H1 (cell line): Measurements from ENCODE around the gene LPIN2. TPM values are rescaled to one million over a fixed set of nuclear protein-coding genes. Genes with fewer than 3 reads are reported as not detected.

Experiments used
- CTCF ChIA-PET: fragments of 300-600 bp; sonication (Branson Sonifier 250); formaldehyde crosslinking; loops from one replicate; lab custom pipeline; 2021; ENCODE audit not compliant: partially characterized antibody; lab: Charles Lee
- POLR2A ChIA-PET: fragments of 300-600 bp; sonication (Branson Sonifier 250); formaldehyde crosslinking; loops from one replicate; lab custom pipeline; 2021; ENCODE audit warnings: inconsistent platforms; ENCODE audit not compliant: partially characterized antibody; lab: Charles Lee
- DNase-seq, 2 experiments: peaks; one replicate each; pipeline versions ENCODE4 v3.0.0 to v3.0.0-alpha.2; 2010 to 2022; ENCODE audit warnings: low spot score in 2 of 2, low read depth in 1 of 2, mixed read lengths in 1 of 2
- FAIRE-seq: peaks from 2 replicates; lab custom pipeline; 2011; peaks lifted over from hg19 to GRCh38; lab: Jason Lieb, UNC
- H2AFZ ChIP-seq: 2 replicates; pipeline ENCODE4 v1.8.1; 2012; ENCODE audit warnings: low read length, inconsistent platforms
- H2AK5ac ChIP-seq: 2 replicates; pipeline ENCODE4 v1.6.1; 2013; ENCODE audit warnings: low read depth, low read length
- H2BK120ac ChIP-seq: replicated peaks from 2 replicates; pipeline ENCODE3; 2013; ENCODE audit warnings: low read depth, low read length, inconsistent platforms
- H2BK12ac ChIP-seq: 2 replicates; pipeline ENCODE4 v1.6.1; 2013; ENCODE audit warnings: low read depth, low read length
- H2BK15ac ChIP-seq: 2 replicates; pipeline ENCODE4 v1.6.1; 2013; ENCODE audit warnings: low read length
- H2BK20ac ChIP-seq: 2 replicates; pipeline ENCODE4 v1.6.1; 2013; ENCODE audit warnings: low read length
- H2BK5ac ChIP-seq: 2 replicates; pipeline ENCODE4 v1.6.1; 2013; ENCODE audit warnings: low read depth, low read length
- H3K14ac ChIP-seq: 2 replicates; pipeline ENCODE4 v1.6.1; 2013; ENCODE audit warnings: inconsistent platforms; ENCODE audit not compliant: insufficient read length
- H3K18ac ChIP-seq: 2 replicates; pipeline ENCODE4 v1.6.1; 2013; ENCODE audit warnings: low read length; ENCODE audit errors: extremely low read depth
- H3K23ac ChIP-seq: 2 replicates; pipeline ENCODE4 v1.6.1; 2013; ENCODE audit warnings: inconsistent platforms; ENCODE audit not compliant: insufficient read length
- H3K23me2 ChIP-seq: 2 replicates; pipeline ENCODE4 v1.6.1; 2013; ENCODE audit warnings: low read depth, low read length
- H3K27ac ChIP-seq: 2 replicates; pipeline ENCODE4 v1.6.1; 2011; ENCODE audit warnings: low read depth, low read length, inconsistent platforms
- H3K27me3 ChIP-seq, 4 experiments: replicated peaks in 1 of 4; 1 replicate in 1 of 4; 2 replicates in 3 of 4; pipeline versions ENCODE4 v1.6.1 to v1.8.1; 2011 to 2013; ENCODE audit warnings: low read length in 3 of 4, mild to moderate bottlenecking in 3 of 4, inconsistent platforms in 2 of 4, mixed read lengths in 2 of 4, moderate library complexity in 1 of 4; ENCODE audit not compliant: control insufficient read depth in 3 of 4, insufficient read depth in 3 of 4; ENCODE audit errors: extremely low read depth in 1 of 4
- H3K36me3 ChIP-seq, 4 experiments: 2 replicates each; pipeline versions ENCODE4 v1.6.1 to v1.8.1; 2011 to 2013; ENCODE audit warnings: mild to moderate bottlenecking in 4 of 4, low read length in 3 of 4, moderate library complexity in 2 of 4, control low read depth in 1 of 4, inconsistent platforms in 1 of 4; ENCODE audit not compliant: insufficient read depth in 4 of 4, control insufficient read depth in 2 of 4
- H3K4ac ChIP-seq: replicated peaks from 2 replicates; pipeline ENCODE3; 2013; ENCODE audit warnings: low read length, low read depth, mixed read lengths, inconsistent platforms; ENCODE audit not compliant: insufficient read length
- H3K4me1 ChIP-seq, 4 experiments: replicated peaks in 1 of 4; 1 replicate in 1 of 4; 2 replicates in 3 of 4; pipeline versions ENCODE4 v1.6.1 to v1.8.1; 2011 to 2013; ENCODE audit warnings: low read length in 3 of 4, inconsistent platforms in 2 of 4, mixed read lengths in 1 of 4; ENCODE audit not compliant: insufficient read depth in 4 of 4, control insufficient read depth in 3 of 4
- H3K4me2 ChIP-seq, 2 experiments: 2 replicates each; pipeline versions ENCODE4 v1.6.1 to v1.8.1; 2011 to 2013; ENCODE audit warnings: low read depth in 2 of 2, low read length in 2 of 2, control low read depth in 1 of 2, inconsistent platforms in 1 of 2, mild to moderate bottlenecking in 1 of 2; ENCODE audit not compliant: insufficient read depth in 1 of 2
- H3K4me3 ChIP-seq, 4 experiments: fragments of 200-600, 300-600 bp in 1 of 4; sonication (generic), shearing (Covaris generic), sonication (Bioruptor Twin) in 1 of 4; 2 replicates each; pipeline versions ENCODE4 v1.5.1 to v1.8.1; 2011 to 2016; ENCODE audit warnings: low read length in 4 of 4, low read depth in 3 of 4, control low read depth in 2 of 4, inconsistent platforms in 2 of 4, mild to moderate bottlenecking in 2 of 4, mixed read lengths in 1 of 4, moderate library complexity in 1 of 4; ENCODE audit not compliant: insufficient read depth in 2 of 4; ENCODE audit errors: extremely low read depth in 1 of 4
- H3K56ac ChIP-seq: replicated peaks from 2 replicates; pipeline ENCODE3; 2013; ENCODE audit warnings: low read depth, mild to moderate bottlenecking, mixed read lengths, low read length, inconsistent platforms; ENCODE audit not compliant: insufficient read length
- H3K79me1 ChIP-seq: 2 replicates; pipeline ENCODE4 v1.6.1; 2013; ENCODE audit warnings: low read depth, low read length, control low read depth
- H3K79me2 ChIP-seq, 2 experiments: 2 replicates each; pipeline versions ENCODE4 v1.6.1 to v1.8.1; 2012 to 2013; ENCODE audit warnings: low read length in 2 of 2, mild to moderate bottlenecking in 2 of 2, inconsistent platforms in 1 of 2; ENCODE audit not compliant: insufficient read depth in 2 of 2, control insufficient read depth in 1 of 2
- H3K9ac ChIP-seq, 4 experiments: replicated peaks in 1 of 4; 1 replicate in 1 of 4; 2 replicates in 3 of 4; pipeline versions ENCODE4 v1.6.1 to v1.8.1; 2011 to 2013; ENCODE audit warnings: low read depth in 3 of 4, low read length in 3 of 4, control low read depth in 2 of 4, mild to moderate bottlenecking in 2 of 4, moderate library complexity in 2 of 4, inconsistent platforms in 1 of 4; ENCODE audit errors: extremely low read depth in 1 of 4
- H3K9me3 ChIP-seq, 2 experiments: 2 replicates each; pipeline versions ENCODE4 v1.6.1 to v1.8.1; 2012 to 2013; ENCODE audit warnings: mild to moderate bottlenecking in 2 of 2, moderate library complexity in 2 of 2, control low read depth in 1 of 2, inconsistent platforms in 1 of 2, low read depth in 1 of 2, low read length in 1 of 2, mixed read lengths in 1 of 2; ENCODE audit not compliant: insufficient read depth in 2 of 2
- H4K20me1 ChIP-seq, 2 experiments: replicated peaks in 1 of 2; 2 replicates each; pipeline versions ENCODE3 to v1.8.1; 2011 to 2013; ENCODE audit warnings: inconsistent platforms in 2 of 2, low read length in 2 of 2, mild to moderate bottlenecking in 1 of 2; ENCODE audit not compliant: insufficient read depth in 2 of 2, control insufficient read depth in 1 of 2
- H4K5ac ChIP-seq: 2 replicates; pipeline ENCODE4 v1.6.1; 2013; ENCODE audit warnings: low read length, low read depth, mixed read lengths, inconsistent platforms; ENCODE audit not compliant: insufficient read length
- H4K8ac ChIP-seq: 2 replicates; pipeline ENCODE4 v1.8.0; 2013; ENCODE audit warnings: mild to moderate bottlenecking, moderate library complexity, low read length, inconsistent platforms; ENCODE audit not compliant: insufficient read depth; ENCODE audit errors: extremely low read depth
- H4K91ac ChIP-seq: replicated peaks from 2 replicates; pipeline ENCODE3; 2013; ENCODE audit warnings: low read length, mixed read lengths, inconsistent platforms; ENCODE audit not compliant: insufficient read length
- CREB1 ChIP-seq: IDR thresholded peaks from 2 replicates; pipeline ENCODE4 v1.6.1; 2012; ENCODE audit warnings: inconsistent platforms
- HDAC6 ChIP-seq: IDR thresholded peaks from one replicate; pipeline ENCODE4 v1.7.1; 2012; ENCODE audit warnings: low read depth, mild to moderate bottlenecking, inconsistent platforms, low read length, moderate library complexity
- JUND ChIP-seq: IDR thresholded peaks from 2 replicates; pipeline ENCODE4 v1.6.1; 2011; ENCODE audit warnings: mild to moderate bottlenecking, improper control_type of control experiment, low read length
- SP2 ChIP-seq: IDR thresholded peaks from 2 replicates; pipeline ENCODE4 v1.6.1; 2012; ENCODE audit warnings: mild to moderate bottlenecking, low read length, inconsistent platforms
- TBP ChIP-seq: IDR thresholded peaks from 2 replicates; pipeline ENCODE4 v1.6.1; 2011; ENCODE audit warnings: low read depth, low read length, improper control_type of control experiment
- ZNF274 ChIP-seq: IDR thresholded peaks from 2 replicates; pipeline ENCODE4 v1.7.0; 2012; ENCODE audit warnings: low read length, borderline replicate concordance; ENCODE audit errors: extremely low read depth
- WGBS, 2 experiments: shearing (Covaris generic) in 1 of 2; methylation state at CpG; one replicate each; pipeline versions ENCODE4 v1.1.6 to v1.1.7; 2013 to 2015; ENCODE audit warnings: low lambda C conversion rate in 2 of 2, mixed read lengths in 2 of 2, inconsistent platforms in 1 of 2, low coverage in 1 of 2, missing lambda C conversion rate in 1 of 2; ENCODE audit not compliant: insufficient replicate concordance in 2 of 2, insufficient coverage in 1 of 2, insufficient read length in 1 of 2; ENCODE audit errors: extremely low coverage in 1 of 2, missing lambda C conversion rate in 1 of 2; 5-methylcytosine and 5-hydroxymethylcytosine counted together
- polyA plus RNA-seq, 7 experiments: library from polyadenylated mRNA; depleted of rRNA in 3 of 7; stranded (reverse) in 5 of 7; unstranded in 2 of 7; fragments of >200 nt in 5 of 7; fragments of 200-250 nt in 2 of 7; gene quantifications; 1 replicate in 5 of 7; 2 replicates in 1 of 7; 4 replicates in 1 of 7; pipeline versions ENCODE4 v1.2.1 to v1.2.3, GENCODE V29; 2011 to 2013; ENCODE audit warnings: missing spikeins in 2 of 7, mixed read lengths in 2 of 7
- total RNA-seq: library from RNA; stranded (reverse); fragmentation: NEBNext Ultra II Directional; extraction: Animal tissue kit (Norgen Biotek cat#: 25700); gene quantifications from 2 replicates; pipeline ENCODE4 v1.2.1, GENCODE V29; 2021

LPIN2 gene
- total and polyA plus RNA-seq, 2 of the 8 experiments (the other 6 are each of a cell fraction or from before 2014, with no cell fraction given) = 7.4 to 14.2 TPM

- Histone ChIP-seq H4K8ac (no peak overlapping the region), H3K4ac (no peak overlapping the region), H4K5ac (no peak overlapping the region), H3K79me2 (no peaks in the 10 kb centered on the region), H3K18ac (no peak overlapping the region), H4K20me1 (no peaks in the 10 kb centered on the region), H3K36me3 (no peaks in the 10 kb centered on the region), H3K4me1 (no peaks in the 10 kb centered on the region), H3K4me3 (no peak overlapping the region), H3K4me2 (no peak overlapping the region), H3K27ac (no peak overlapping the region), H2AFZ (no peak overlapping the region), H4K91ac (no peak overlapping the region), H3K14ac (no peak overlapping the region), H3K27me3 (no peaks in the 10 kb centered on the region), H3K79me1 (no peaks in the 10 kb centered on the region), H3K9me3 (no peaks in the 10 kb centered on the region), H2BK120ac (no peak overlapping the region), H2BK15ac (no peak overlapping the region), H3K23me2 (no peaks in the 10 kb centered on the region), H2BK5ac (no peak overlapping the region), H2AK5ac (no peak overlapping the region), H2BK12ac (no peak overlapping the region), H3K23ac (no peak overlapping the region), H3K56ac (no peak overlapping the region), H2BK20ac (no peak overlapping the region), H3K9ac (no peak overlapping the region)
- POLR2A ChIA-PET = no interaction called here
- FAIRE-seq = no peak
- TF ChIP-seq TBP (no peak), SP2 (no peak), HDAC6 (no peak), ZNF274 (no peak), CREB1 (no peak), JUND (no peak)
- CTCF ChIA-PET = interaction anchor here (0.6 to 2.1 kb wide), 3 partner anchors 18 to 106 kb away, joined by 3 to 8 read pairs (median 5); no protein-coding TSS in a partner anchor
- 84% methylated on average over 12 of the region's 12 CpGs; no CpG with 5 or more reads in 1 of the 2 experiments for WGBS, 2 experiments
- DNase-seq = no peak
Observed at GRCh38 chr18:3044931-3045698, 32.2 kb upstream of the LPIN2 start.
